HEK293 (cell line): ENCODE measurements around the gene PRKCA.

Source experiments
- BCL11A ChIP-seq: fragments of 450-650 bp; formaldehyde crosslinking; IDR thresholded peaks from 2 replicates; pipeline ENCODE4 v1.5.1; 2016; ENCODE audit warnings: low read depth, missing biosample characterization, missing genetic modification characterization
- ZBTB21 ChIP-seq: fragments of 450-650 bp; formaldehyde crosslinking; IDR thresholded peaks from 2 replicates; pipeline ENCODE4 v1.5.1; 2017; ENCODE audit warnings: missing biosample characterization, missing genetic modification characterization
- ZNF561 ChIP-seq: fragments of 450-650 bp; IDR thresholded peaks from 2 replicates; pipeline ENCODE4 v1.5.1; 2018; ENCODE audit warnings: missing biosample characterization, missing genetic modification characterization, borderline replicate concordance
- TF ChIP-seq, protein P1 (sequence below): fragments of 450-650 bp; formaldehyde crosslinking; IDR thresholded peaks from 2 replicates; pipeline ENCODE4 v1.5.1; 2016; ENCODE audit warnings: missing biosample characterization, missing genetic modification characterization

DNA sequence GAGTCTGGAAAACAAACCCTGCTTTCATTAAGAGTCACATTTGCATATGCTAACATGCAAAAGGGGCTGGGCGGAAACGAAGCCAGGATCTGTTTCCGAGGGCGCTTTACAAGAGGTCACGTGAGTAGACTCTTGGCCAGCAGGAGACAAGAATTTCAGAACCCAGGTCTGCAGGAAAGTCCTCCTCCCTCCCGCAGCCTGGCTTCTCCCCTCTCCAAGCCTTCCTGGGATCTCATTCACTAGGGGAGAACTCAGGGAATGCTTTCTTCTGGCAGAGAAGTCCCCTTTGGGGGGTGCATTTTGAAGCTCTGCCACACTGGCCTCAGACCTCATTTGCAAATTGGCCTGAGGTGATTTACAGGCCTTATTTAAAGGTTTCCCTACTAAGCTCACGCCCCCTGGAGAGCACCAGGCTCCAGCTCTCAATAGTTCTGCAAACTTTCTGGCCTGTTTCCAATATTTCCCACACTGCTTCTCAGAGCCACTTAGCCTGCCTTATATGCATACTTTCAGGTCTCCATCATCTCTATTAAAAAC lies 475.3 kb downstream of the PRKCA start:
- TF ChIP-seq, protein P1, sequence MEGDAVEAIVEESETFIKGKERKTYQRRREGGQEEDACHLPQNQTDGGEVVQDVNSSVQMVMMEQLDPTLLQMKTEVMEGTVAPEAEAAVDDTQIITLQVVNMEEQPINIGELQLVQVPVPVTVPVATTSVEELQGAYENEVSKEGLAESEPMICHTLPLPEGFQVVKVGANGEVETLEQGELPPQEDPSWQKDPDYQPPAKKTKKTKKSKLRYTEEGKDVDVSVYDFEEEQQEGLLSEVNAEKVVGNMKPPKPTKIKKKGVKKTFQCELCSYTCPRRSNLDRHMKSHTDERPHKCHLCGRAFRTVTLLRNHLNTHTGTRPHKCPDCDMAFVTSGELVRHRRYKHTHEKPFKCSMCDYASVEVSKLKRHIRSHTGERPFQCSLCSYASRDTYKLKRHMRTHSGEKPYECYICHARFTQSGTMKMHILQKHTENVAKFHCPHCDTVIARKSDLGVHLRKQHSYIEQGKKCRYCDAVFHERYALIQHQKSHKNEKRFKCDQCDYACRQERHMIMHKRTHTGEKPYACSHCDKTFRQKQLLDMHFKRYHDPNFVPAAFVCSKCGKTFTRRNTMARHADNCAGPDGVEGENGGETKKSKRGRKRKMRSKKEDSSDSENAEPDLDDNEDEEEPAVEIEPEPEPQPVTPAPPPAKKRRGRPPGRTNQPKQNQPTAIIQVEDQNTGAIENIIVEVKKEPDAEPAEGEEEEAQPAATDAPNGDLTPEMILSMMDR (tag by site-specific recombination) = no peak
- TF ChIP-seq ZNF561 (tag by site-specific recombination) = no peak
- TF ChIP-seq ZBTB21 (tag by site-specific recombination) = no peak
- TF ChIP-seq BCL11A (tag by site-specific recombination) = no peak
